H9 (cell line): ENCODE measurements around the gene CCDC137. TPM values are rescaled to one million over a fixed set of nuclear protein-coding genes. Genes with fewer than 3 reads are reported as not detected.

Experiments used
- DNase-seq: peaks from one replicate; pipeline ENCODE4 v3.0.0-alpha.2; 2017
- H2AFZ ChIP-seq: one replicate; pipeline ENCODE4 v1.6.1; 2013; ENCODE audit warnings: mild to moderate bottlenecking, low read length, control low read depth, moderate library complexity
- H2AK5ac ChIP-seq: 2 replicates; pipeline ENCODE4 v1.6.1; 2013; ENCODE audit warnings: low read length, control low read depth, mixed read lengths; ENCODE audit not compliant: insufficient read length
- H2BK120ac ChIP-seq: one replicate; pipeline ENCODE4 v1.6.1; 2013; ENCODE audit warnings: low read depth, mild to moderate bottlenecking, low read length, control low read depth, inconsistent platforms; ENCODE audit not compliant: poor library complexity, severe bottlenecking
- H2BK12ac ChIP-seq: 2 replicates; pipeline ENCODE4 v1.6.1; 2013; ENCODE audit warnings: low read length, control low read depth, mixed read lengths, low read depth; ENCODE audit not compliant: insufficient read length
- H2BK15ac ChIP-seq: 2 replicates; pipeline ENCODE4 v1.6.1; 2013; ENCODE audit warnings: low read depth, low read length, control low read depth
- H2BK20ac ChIP-seq: one replicate; pipeline ENCODE4 v1.6.1; 2013; ENCODE audit warnings: low read depth, mild to moderate bottlenecking, low read length, control low read depth, inconsistent platforms; ENCODE audit not compliant: poor library complexity, severe bottlenecking
- H2BK5ac ChIP-seq: 2 replicates; pipeline ENCODE4 v1.6.1; 2013; ENCODE audit warnings: low read length, control low read depth, mixed read lengths; ENCODE audit not compliant: insufficient read length
- H3K14ac ChIP-seq: 2 replicates; pipeline ENCODE4 v1.6.1; 2013; ENCODE audit warnings: low read length, control low read depth; ENCODE audit not compliant: insufficient read depth
- H3K18ac ChIP-seq: 2 replicates; pipeline ENCODE4 v1.6.1; 2013; ENCODE audit warnings: low read depth, mild to moderate bottlenecking, mixed read lengths, low read length, control low read depth; ENCODE audit not compliant: insufficient read length
- H3K23ac ChIP-seq: 2 replicates; pipeline ENCODE4 v1.6.1; 2013; ENCODE audit warnings: low read length, control low read depth, mixed read lengths, low read depth; ENCODE audit not compliant: insufficient read length
- H3K23me2 ChIP-seq: 2 replicates; pipeline ENCODE4 v1.6.1; 2013; ENCODE audit warnings: low read depth, mild to moderate bottlenecking, mixed read lengths, low read length, control low read depth; ENCODE audit not compliant: insufficient read length, poor library complexity, severe bottlenecking
- H3K27ac ChIP-seq: 2 replicates; pipeline ENCODE4 v1.5.1; 2013; ENCODE audit warnings: low read length, control low read depth, mixed read lengths, low read depth; ENCODE audit not compliant: insufficient read length
- H3K27me3 ChIP-seq: 2 replicates; pipeline ENCODE4 v1.6.1; 2013; ENCODE audit warnings: low read length, control low read depth, inconsistent platforms; ENCODE audit not compliant: insufficient read depth
- H3K4ac ChIP-seq: 2 replicates; pipeline ENCODE4 v1.6.1; 2013; ENCODE audit warnings: low read depth, mild to moderate bottlenecking, control low read depth, inconsistent platforms, low read length, moderate library complexity
- H3K4me1 ChIP-seq: 2 replicates; pipeline ENCODE4 v1.6.1; 2013; ENCODE audit warnings: low read length, control low read depth, inconsistent platforms; ENCODE audit not compliant: insufficient read depth
- H3K4me2 ChIP-seq: 2 replicates; pipeline ENCODE4 v1.6.1; 2013; ENCODE audit warnings: low read length, control low read depth, mixed read lengths; ENCODE audit not compliant: insufficient read length, insufficient read depth
- H3K56ac ChIP-seq: 2 replicates; pipeline ENCODE4 v1.6.1; 2013; ENCODE audit warnings: low read depth, mild to moderate bottlenecking, mixed read lengths, low read length, control low read depth; ENCODE audit not compliant: insufficient read length
- H3K79me1 ChIP-seq: 2 replicates; pipeline ENCODE4 v1.6.1; 2013; ENCODE audit warnings: low read depth, mild to moderate bottlenecking, moderate library complexity, low read length, control low read depth, inconsistent platforms; ENCODE audit not compliant: insufficient read depth, poor library complexity, severe bottlenecking
- H3K79me2 ChIP-seq: 2 replicates; pipeline ENCODE4 v1.6.1; 2013; ENCODE audit warnings: low read length, control low read depth, inconsistent platforms; ENCODE audit not compliant: insufficient read depth
- H3K9ac ChIP-seq: 2 replicates; pipeline ENCODE4 v1.6.1; 2013; ENCODE audit warnings: low read length, control low read depth, mixed read lengths; ENCODE audit not compliant: insufficient read length; ENCODE audit errors: extremely low read depth
- H3K9me3 ChIP-seq: one replicate; pipeline ENCODE4 v1.6.1; 2013; ENCODE audit warnings: low read depth, low read length, inconsistent platforms; ENCODE audit not compliant: control insufficient read depth
- H3T11ph ChIP-seq: one replicate; pipeline ENCODE4 v1.6.1; 2013; ENCODE audit warnings: mild to moderate bottlenecking, low read length, control low read depth, inconsistent platforms
- H4K20me1 ChIP-seq: one replicate; pipeline ENCODE4 v1.6.1; 2013; ENCODE audit not compliant: control insufficient read depth, insufficient read length, insufficient read depth
- H4K5ac ChIP-seq: 2 replicates; pipeline ENCODE4 v1.6.1; 2013; ENCODE audit warnings: low read depth, mild to moderate bottlenecking, mixed read lengths, low read length, control low read depth; ENCODE audit not compliant: insufficient read length
- H4K8ac ChIP-seq: replicated peaks from 2 replicates; pipeline ENCODE4 v1.6.1; 2013; ENCODE audit warnings: low read length, control low read depth, mixed read lengths, low read depth; ENCODE audit not compliant: insufficient read length
- H4K91ac ChIP-seq: 2 replicates; pipeline ENCODE4 v1.6.1; 2013; ENCODE audit warnings: low read depth, mild to moderate bottlenecking, moderate library complexity, mixed read lengths, low read length, control low read depth; ENCODE audit not compliant: insufficient read length
- H3K27ac Mint-ChIP-seq, 3 experiments: 2 replicates in 2 of 3; 3 replicates in 1 of 3; pipeline ENCODE4 v1.8.0; 2020 to 2021; ENCODE audit warnings: mixed read lengths in 3 of 3, mild to moderate bottlenecking in 1 of 3, moderate library complexity in 1 of 3
- H3K27me3 Mint-ChIP-seq: 2 replicates; pipeline ENCODE4 v1.8.0; 2021; ENCODE audit warnings: low read depth, mild to moderate bottlenecking, moderate library complexity, mixed read lengths
- H3K36me3 Mint-ChIP-seq, 3 experiments: 2 replicates in 2 of 3; 3 replicates in 1 of 3; pipeline ENCODE4 v1.8.0; 2020 to 2021; ENCODE audit warnings: low read depth in 3 of 3, mixed read lengths in 3 of 3; ENCODE audit not compliant: insufficient read depth in 1 of 3
- H3K4me1 Mint-ChIP-seq, 2 experiments: 2 replicates each; pipeline ENCODE4 v1.8.0; 2020; ENCODE audit warnings: mixed read lengths in 2 of 2
- H3K4me3 Mint-ChIP-seq, 2 experiments: 2 replicates in 1 of 2; 3 replicates in 1 of 2; pipeline ENCODE4 v1.8.0; 2020 to 2021; ENCODE audit warnings: mild to moderate bottlenecking in 2 of 2, mixed read lengths in 2 of 2, moderate library complexity in 1 of 2
- H3K9me3 Mint-ChIP-seq, 2 experiments: 2 replicates in 1 of 2; 3 replicates in 1 of 2; pipeline ENCODE4 v1.8.0; 2020; ENCODE audit warnings: mild to moderate bottlenecking in 2 of 2, mixed read lengths in 2 of 2, moderate library complexity in 1 of 2
- WGBS: extraction: QIAGEN DNeasy Blood & Tissue Kit; methylation state at CpG from one replicate; pipeline ENCODE4 v1.1.7; 2013; ENCODE audit warnings: missing lambda C conversion rate, low lambda C conversion rate, mixed read lengths; ENCODE audit not compliant: insufficient read length; ENCODE audit errors: extremely low coverage; 5-methylcytosine and 5-hydroxymethylcytosine counted together
- total RNA-seq: library from RNA; stranded (reverse); gene quantifications from 2 replicates; pipeline ENCODE4 v1.2.1, GENCODE V29; 2021
- TF ChIP-seq, protein P1 (sequence below): fragments of 200-600 bp; sonication (generic); conservative IDR thresholded peaks from 3 replicates; pipeline ENCODE4 v1.8.0; 2021; ENCODE audit warnings: antibody characterized with exemption, mild to moderate bottlenecking

Gene CCDC137
- total RNA-seq, 1 experiment from 2014 or later = 60.8 TPM

GRCh38 chr17:81686614-81687013 is 20.1 kb downstream of the CCDC137 start:
- no peak overlapping the region for H3K9ac ChIP-seq

More at GRCh38 chr17:81686614-81687013, 20.1 kb downstream of the CCDC137 start:
- Histone ChIP-seq H3K18ac (no peak overlapping the region), H4K20me1 (no peaks in the 10 kb centered on the region), H3K23me2 (peaks cover 10% of the 10 kb centered on the region), H3K27ac (no peak overlapping the region), H3K79me2 (peaks cover 11% of the 10 kb centered on the region; the same call in 1 of the 2 replicates), H2BK5ac (no peak overlapping the region), H2AFZ (no peak overlapping the region), H3K14ac (no peak overlapping the region), H2BK120ac (no peak overlapping the region), H3K27me3 (no peaks in the 10 kb centered on the region), H3K4ac (no peak overlapping the region), H4K5ac (no peak overlapping the region), H3K23ac (no peak overlapping the region), H3K4me1 (no peaks in the 10 kb centered on the region), H3T11ph (no peak overlapping the region), H3K56ac (no peak overlapping the region), H2BK12ac (no peak overlapping the region), H4K8ac (no peak overlapping the region), H3K9me3 (no peaks in the 10 kb centered on the region), H3K79me1 (peaks cover 8% of the 10 kb centered on the region), H2BK20ac (no peak overlapping the region), H2AK5ac (no peak overlapping the region), H4K91ac (no peak overlapping the region), H3K4me2 (no peak overlapping the region), H2BK15ac (no peak overlapping the region)
- no CpG with 5 or more reads among the region's 20 CpGs for WGBS
- H3K27ac Mint-ChIP-seq = no peak overlapping the region
- H3K36me3 Mint-ChIP-seq = peaks cover 29 to 57% (median 57%) of the 10 kb centered on the region in 3 experiments
- 0 out of 5 replicates have a peak overlapping the region, but pooled peaks of 1 of the 2 experiments have one; percentile 20 for H3K4me3 Mint-ChIP-seq
- H3K9me3 Mint-ChIP-seq = no peaks in the 10 kb centered on the region
- no peaks in the 10 kb centered on the region for H3K27me3 Mint-ChIP-seq
- TF ChIP-seq, protein P1, sequence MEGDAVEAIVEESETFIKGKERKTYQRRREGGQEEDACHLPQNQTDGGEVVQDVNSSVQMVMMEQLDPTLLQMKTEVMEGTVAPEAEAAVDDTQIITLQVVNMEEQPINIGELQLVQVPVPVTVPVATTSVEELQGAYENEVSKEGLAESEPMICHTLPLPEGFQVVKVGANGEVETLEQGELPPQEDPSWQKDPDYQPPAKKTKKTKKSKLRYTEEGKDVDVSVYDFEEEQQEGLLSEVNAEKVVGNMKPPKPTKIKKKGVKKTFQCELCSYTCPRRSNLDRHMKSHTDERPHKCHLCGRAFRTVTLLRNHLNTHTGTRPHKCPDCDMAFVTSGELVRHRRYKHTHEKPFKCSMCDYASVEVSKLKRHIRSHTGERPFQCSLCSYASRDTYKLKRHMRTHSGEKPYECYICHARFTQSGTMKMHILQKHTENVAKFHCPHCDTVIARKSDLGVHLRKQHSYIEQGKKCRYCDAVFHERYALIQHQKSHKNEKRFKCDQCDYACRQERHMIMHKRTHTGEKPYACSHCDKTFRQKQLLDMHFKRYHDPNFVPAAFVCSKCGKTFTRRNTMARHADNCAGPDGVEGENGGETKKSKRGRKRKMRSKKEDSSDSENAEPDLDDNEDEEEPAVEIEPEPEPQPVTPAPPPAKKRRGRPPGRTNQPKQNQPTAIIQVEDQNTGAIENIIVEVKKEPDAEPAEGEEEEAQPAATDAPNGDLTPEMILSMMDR = no peak
- no peak for DNase-seq
- H3K4me1 Mint-ChIP-seq = peaks cover 14 to 20% of the 10 kb centered on the region in 2 experiments
